Fibroblast of skin of back (primary cell): ENCODE results near the gene SIRPB2.
A peak's percentile ranks its signal among the peaks of the same experiment; 100 is the strongest.

Experiments
- DNase-seq: peaks from one replicate; pipeline ENCODE4 v3.0.0-alpha.2; 2013

Gene SIRPB2

DNA sequence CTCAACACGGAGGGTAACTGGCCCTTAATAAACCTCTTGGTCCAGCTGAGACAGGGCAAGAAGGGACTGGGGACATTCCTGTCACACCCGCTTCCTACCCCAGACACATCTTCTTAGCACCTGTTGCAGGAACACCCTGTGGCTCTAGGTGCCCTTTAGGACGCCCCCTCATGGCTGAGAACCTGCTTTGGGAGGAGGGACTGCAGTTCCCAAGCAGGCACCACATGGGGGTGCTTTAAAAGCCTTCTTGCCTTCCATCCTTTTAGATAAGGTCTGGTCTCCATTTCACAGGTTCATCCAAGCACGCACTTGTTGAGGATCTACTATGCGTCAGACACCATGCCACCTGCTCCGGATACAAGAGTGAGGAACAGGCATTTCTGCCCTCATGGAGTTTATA lies 51.2 kb downstream of the SIRPB2 start:
- no peak for DNase-seq

- no peak for DNase-seq
Observed at GRCh38 chr20:1438361-1438760, 52.9 kb downstream of the SIRPB2 start.

DNA sequence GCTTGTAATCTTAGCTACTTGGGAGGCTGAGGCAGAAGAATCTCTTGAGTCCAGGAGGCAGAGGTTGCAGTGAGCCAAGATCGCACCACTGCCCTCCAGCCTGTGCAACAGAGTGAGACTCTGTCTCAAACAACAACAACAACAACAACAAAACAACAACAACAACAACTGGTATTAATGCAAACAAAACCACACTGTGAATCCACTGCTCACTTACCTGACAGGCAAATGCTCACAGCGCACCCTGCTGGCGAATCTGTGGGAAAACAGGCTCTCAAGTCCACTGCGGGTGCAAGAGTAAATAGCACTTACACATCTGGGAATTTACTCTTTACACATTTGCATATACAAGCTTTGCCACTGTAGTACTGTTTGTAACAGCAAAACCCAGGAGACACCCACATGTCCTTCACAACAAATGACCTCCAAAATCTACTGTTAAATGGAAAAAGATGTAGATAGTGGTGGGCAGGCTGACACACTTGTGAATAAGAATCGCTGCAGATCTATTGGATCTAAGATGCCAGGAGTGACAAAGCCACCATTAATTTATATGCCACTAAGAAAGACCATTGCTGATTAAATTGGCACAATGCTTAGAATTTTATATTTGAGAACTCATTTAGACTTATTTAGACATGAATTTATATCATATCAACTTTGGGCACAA lies 53.9 kb downstream of the SIRPB2 start:
- DNase-seq = peak; percentile 57

DNA sequence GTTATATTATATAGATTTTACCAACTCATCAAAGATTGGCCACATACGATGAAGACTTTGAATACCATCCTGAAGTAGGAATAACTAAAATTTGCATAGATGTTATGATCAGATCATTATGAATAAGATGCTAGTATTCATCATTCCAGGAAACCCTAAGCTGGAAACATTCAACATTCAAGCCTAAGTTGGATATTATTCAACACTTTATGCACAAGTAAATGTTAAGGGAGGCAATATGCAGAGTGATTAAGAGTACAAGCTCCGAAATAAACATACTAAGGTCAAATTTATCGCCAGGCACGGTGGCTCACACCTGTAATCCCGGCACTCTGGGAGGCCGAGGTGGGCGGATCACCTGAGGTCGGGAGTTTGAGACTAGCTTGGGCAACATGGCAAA lies 55.0 kb downstream of the SIRPB2 start:
- DNase-seq = no peak

DNA sequence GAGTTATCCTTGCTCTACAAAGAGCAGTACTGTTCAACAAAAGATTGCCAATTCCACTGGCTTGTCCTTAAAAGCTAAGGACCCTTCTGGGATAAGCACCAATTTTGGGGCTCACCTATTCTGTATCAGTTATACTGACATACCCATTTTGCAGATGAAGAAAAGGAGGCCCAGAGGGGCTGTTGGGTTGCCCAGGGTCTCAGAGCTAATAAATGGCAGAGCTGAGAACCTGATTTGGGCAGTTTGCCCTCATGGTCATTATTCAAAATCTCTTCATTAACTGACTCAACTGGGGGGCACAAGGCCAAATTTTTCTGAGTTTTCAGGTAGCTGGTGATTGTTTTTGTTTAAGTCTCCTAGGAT lies 55.9 kb downstream of the SIRPB2 start:
- DNase-seq = no peak

DNA sequence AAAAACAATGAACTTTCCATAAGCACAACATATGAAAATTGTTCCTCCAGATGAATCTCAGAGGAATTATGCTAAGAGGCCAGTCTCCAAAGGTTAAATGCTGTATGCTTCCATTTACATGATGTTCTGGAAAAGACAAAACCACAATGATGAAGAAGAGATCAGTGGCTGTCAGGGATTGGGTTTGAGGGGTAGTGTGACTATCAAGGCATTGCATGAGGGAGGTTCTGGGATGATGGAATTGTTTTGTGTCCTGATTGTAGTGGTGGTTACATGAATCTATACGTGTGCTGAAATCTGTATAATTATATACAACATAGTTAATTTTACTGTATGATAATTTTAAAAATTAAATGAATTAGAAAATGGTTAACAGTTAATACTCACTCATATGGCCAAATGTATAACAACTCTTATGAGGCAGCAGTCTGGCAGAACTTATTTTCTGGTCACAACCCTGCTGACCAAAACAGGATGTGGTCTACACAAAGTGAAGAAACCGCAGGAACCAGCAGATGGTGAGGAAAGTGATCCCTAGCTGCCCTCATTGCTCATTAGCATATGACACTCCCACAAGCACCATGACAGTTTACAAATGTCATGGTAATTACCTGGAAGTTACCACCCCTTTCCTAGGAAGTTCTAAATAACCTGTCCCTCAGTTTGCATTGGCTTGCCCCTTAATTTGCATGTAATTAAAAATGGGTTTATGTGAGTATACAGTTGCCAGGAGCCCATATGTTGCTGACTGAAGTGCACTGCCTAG lies 56.5 kb downstream of the SIRPB2 start:
- peak; percentile 62 for DNase-seq

GRCh38 chr20:1431158-1431557 lies 60.1 kb downstream of the SIRPB2 start:
- no peak for DNase-seq

DNA sequence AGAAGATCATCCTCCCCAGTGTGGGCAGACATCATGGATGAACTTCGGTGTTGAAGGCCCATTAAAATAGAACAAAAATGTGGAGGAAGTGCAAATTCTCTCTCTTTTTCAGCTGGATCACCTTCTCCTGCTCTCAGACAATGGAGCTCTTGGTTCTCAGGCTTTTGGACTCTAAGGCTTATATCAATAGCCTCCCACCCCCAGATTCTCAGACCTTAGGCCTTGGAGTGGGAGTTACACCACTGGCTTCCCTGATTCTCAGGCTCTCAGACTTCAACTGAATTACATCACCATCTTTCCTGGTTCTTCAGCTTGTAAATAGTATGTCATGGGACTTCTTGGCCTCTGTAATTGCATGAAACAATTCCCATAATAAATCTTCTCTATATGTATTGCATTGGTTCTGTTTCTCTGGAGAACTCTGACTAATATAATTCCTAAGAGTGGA lies 61.2 kb downstream of the SIRPB2 start:
- DNase-seq = no peak

DNA sequence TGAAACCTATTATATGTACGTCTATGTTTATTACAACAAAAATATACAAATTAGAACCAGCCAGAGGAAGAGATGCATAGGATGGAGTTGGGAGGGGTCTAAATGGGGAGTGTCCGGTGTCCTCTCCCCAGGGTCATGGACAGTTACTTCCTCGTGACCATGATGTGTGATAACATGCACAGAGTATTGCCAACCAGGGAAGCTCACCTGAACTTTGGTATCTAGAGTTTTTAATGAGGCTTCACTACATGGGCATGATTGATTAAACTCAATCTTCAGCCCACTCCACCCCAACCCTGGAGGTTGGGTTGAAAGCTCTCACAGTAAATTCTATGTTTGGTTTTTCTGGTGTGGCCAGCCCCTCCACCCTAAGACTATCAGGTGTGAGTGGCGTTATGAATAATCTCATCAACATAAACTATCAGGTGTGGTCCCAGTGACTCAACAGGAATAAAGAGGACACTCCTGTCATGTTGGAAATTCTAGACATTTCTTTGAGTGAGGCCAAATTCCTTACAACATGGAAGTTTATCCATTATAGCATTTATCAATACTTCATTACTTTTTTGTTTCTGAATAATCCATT lies 62.0 kb downstream of the SIRPB2 start:
- DNase-seq = no peak

- DNase-seq = no peak
Observed at GRCh38 chr20:1427457-1428054, 63.7 kb downstream of the SIRPB2 start.

- DNase-seq = no peak
Observed at GRCh38 chr20:1426231-1426849, 64.9 kb downstream of the SIRPB2 start.
